Measurements from ENCODE around the gene SUCO.

DNA sequence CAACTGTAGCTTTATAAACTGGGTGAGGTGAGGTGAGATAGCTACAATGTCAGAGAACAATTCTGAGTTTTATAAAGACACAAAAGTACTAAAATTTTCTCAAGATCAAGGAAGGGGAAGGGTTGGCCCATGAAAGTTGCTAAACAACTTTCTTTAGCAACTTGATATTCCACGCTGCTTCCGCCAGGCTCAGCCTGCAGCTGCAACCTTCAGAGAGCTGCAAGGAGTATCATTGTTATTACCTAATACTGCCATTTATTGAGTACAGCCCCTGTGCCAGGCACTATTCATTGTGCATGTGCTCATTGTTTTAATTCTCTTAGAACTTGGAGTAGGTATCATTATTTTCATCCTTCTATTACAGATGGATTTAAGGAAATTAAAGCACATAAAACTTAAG is 34.1 kb upstream of the SUCO start:
- TF ChIP-seq EZH2 (IDR thresholded peaks at IDR 0.05) (no peak), POLR2AphosphoS5 (IDR thresholded peaks at IDR 0.05; ENCODE audit: borderline replicate concordance, low read depth, low read length) (no peak)

All from SK-N-MC (cell line).